Brain microvascular endothelial cell (primary cell): ENCODE data around the gene LTBP1.

Source experiments
- DNase-seq: peaks from one replicate; pipeline ENCODE4 v3.0.0-alpha.2; 2020
- H3K27ac ChIP-seq: fragments of 250-450 bp; sonication (Bioruptor Pico); 2 replicates; pipeline ENCODE4 v1.5.1; 2020; ENCODE audit warnings: mild to moderate bottlenecking, moderate library complexity
- H3K27me3 ChIP-seq: fragments of 250-450 bp; sonication (Bioruptor Pico); replicated peaks from 2 replicates; pipeline ENCODE4 v1.5.1; 2020; ENCODE audit warnings: mild to moderate bottlenecking
- H3K36me3 ChIP-seq: fragments of 250-450 bp; sonication (Bioruptor Pico); replicated peaks from 2 replicates; pipeline ENCODE4 v1.5.1; 2020; ENCODE audit warnings: mild to moderate bottlenecking
- H3K4me3 ChIP-seq: 2 replicates; pipeline ENCODE4 v1.5.1; 2011; ENCODE audit warnings: low read depth, mild to moderate bottlenecking, control low read depth, low read length, moderate library complexity
- CTCF ChIP-seq: IDR thresholded peaks from 2 replicates; pipeline ENCODE4 v1.5.1; 2011; ENCODE audit warnings: low read depth, mild to moderate bottlenecking, moderate library complexity, low read length, control low read depth, inconsistent platforms; ENCODE audit errors: missing control alignments
- in situ Hi-C: cut with HindIII; loops from 2 replicates; pipeline ENCODE4 v1.10.0; 2017; ENCODE audit warnings: low sequenced_read_pairs, low pct_ligation_motif_present

Gene LTBP1

DNA sequence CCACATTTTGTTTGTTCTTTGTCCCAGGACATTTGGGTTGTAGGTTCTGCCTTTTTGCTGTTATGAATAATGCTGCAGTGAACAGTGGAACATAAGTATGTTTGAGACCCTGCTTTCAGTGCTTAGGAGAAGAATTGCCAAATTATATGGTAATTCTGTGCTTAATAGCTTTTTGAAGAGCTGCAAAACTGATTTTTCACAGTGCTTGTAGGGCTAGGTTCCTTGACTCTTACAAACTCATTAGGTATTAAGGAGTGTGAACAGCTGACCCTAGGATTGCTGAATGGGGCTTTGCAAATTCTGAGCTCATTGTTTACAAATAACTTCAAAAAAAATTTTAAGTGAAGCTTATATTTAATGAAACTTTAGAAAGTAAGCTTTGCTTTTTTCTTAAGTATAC lies 154.2 kb downstream of the LTBP1 start:
- in situ Hi-C loops = no loop called here
- no peak for DNase-seq
- H3K27me3 ChIP-seq = no peaks in the 10 kb centered on the region
- no peaks in the 10 kb centered on the region for H3K36me3 ChIP-seq
- H3K4me3 ChIP-seq = no peak overlapping the region
- no peak overlapping the region for H3K27ac ChIP-seq
- TF ChIP-seq CTCF = no peak

- no peak for TF ChIP-seq CTCF
- peak overlapping the region; percentile 65 for H3K27ac ChIP-seq
- no peaks in the 10 kb centered on the region for H3K27me3 ChIP-seq
- H3K4me3 ChIP-seq = no peak overlapping the region
- no peak for DNase-seq
- in situ Hi-C loops = no loop called here
- H3K36me3 ChIP-seq = no peaks in the 10 kb centered on the region
Measured at GRCh38 chr2:33104052-33104623, 157.4 kb downstream of the LTBP1 start.

DNA sequence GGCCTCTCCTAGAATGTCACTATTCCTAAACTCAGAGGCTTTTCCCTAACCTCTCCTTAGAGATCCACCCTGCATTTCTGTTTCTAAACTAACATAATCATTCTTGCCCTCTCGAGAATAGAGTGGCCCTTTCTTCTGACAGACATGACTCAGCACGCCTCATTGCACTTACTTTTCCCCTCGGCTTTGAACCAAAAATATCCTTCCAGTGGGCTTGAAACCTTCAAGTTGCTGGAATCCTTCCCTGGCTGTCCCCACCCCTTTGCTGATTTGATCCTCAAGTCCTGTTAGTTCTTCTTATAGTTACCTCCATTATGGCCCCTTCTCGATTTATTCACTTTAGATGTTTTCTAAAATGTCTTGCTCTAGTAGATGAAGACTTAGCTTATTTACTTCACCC lies 158.0 kb downstream of the LTBP1 start:
- in situ Hi-C loops = no loop called here
- H3K27ac ChIP-seq = peak overlapping the region; percentile 65
- DNase-seq = peak; percentile 63
- no peak for TF ChIP-seq CTCF
- no peak overlapping the region for H3K4me3 ChIP-seq
- H3K27me3 ChIP-seq = no peaks in the 10 kb centered on the region
- no peaks in the 10 kb centered on the region for H3K36me3 ChIP-seq

DNA sequence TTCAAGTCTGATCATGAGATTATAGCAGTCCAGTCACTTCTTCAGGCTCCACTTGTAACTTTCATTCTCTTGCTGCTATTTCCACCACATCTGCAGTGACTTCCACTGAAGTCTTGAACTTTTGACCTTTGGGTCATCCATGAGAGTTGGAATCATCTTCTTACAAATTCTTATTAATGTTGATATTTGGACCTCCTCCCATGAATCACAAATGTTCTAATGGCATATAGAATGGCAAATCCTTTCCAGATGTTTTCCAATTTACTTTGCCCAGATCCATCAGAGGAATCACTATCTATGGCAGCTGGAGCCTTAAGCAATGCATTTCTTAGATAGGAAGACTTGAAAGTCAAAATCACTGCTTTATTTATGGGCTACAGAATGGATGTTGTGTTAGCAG lies 159.4 kb downstream of the LTBP1 start:
- Histone ChIP-seq H3K36me3 (no peaks in the 10 kb centered on the region), H3K27me3 (no peaks in the 10 kb centered on the region), H3K4me3 (no peak overlapping the region), H3K27ac (no peak overlapping the region)
- in situ Hi-C loops = no loop called here
- TF ChIP-seq CTCF = no peak
- no peak for DNase-seq

- Histone ChIP-seq H3K27ac (peak overlapping the region; percentile 66), H3K27me3 (no peaks in the 10 kb centered on the region), H3K4me3 (no peak overlapping the region), H3K36me3 (no peaks in the 10 kb centered on the region)
- in situ Hi-C loops = no loop called here
- TF ChIP-seq CTCF = no peak
- no peak for DNase-seq
Measured at GRCh38 chr2:33107690-33108482, 161.1 kb downstream of the LTBP1 start.
